GM21360 (cell line): Measurements from ENCODE around the gene RADX.
"Not testable (repeated sequence)": the region's sequence is repeated elsewhere in the genome, so short reads cannot be mapped to it uniquely, and the experiment has no call there.

ENCODE experiments used
- ATAC-seq: cut with Tn5 transposase; IDR thresholded peaks from one replicate; pipeline ENCODE4 v1.9.1; 2021; ENCODE audit warnings: mild to moderate bottlenecking, moderate library complexity; ENCODE audit not compliant: unreplicated experiment

The RADX gene

GRCh38 chrX:106611679-106612392 lies at the start of gene RADX:
TSS of gene RADX (plus strand) at chrX:106611978. CDS start at chrX:106612081, 103 bp downstream.
- peak; percentile 97 for ATAC-seq

- no peak for ATAC-seq
Observed at GRCh38 chrX:106564986-106565385, 46.8 kb upstream of the RADX start.

- no peak for ATAC-seq
Observed at GRCh38 chrX:106566362-106566761, 45.4 kb upstream of the RADX start.

- no peak for ATAC-seq
Observed at GRCh38 chrX:106581856-106582255, 29.9 kb upstream of the RADX start.

- ATAC-seq, result no peak
Observed at GRCh38 chrX:106585478-106585877, 26.3 kb upstream of the RADX start.

GRCh38 chrX:106588801-106589200 lies 23.0 kb upstream of the RADX start:
- ATAC-seq, result no peak

- ATAC-seq, result no peak
Observed at GRCh38 chrX:106599411-106599810, 12.4 kb upstream of the RADX start.

GRCh38 chrX:106606571-106606970 lies 5.2 kb upstream of the RADX start:
- no peak for ATAC-seq

GRCh38 chrX:106608016-106608415 lies 3.8 kb upstream of the RADX start:
- no peak for ATAC-seq

GRCh38 chrX:106611317-106611678 lies 480 bp upstream of the RADX start:
- no peak for ATAC-seq

- peak; percentile 5 for ATAC-seq
Observed at GRCh38 chrX:106612393-106612763, 600 bp downstream of the RADX start.

- ATAC-seq, result no peak
Observed at GRCh38 chrX:106613277-106613676, 1.5 kb downstream of the RADX start.

GRCh38 chrX:106615041-106615440 lies 3.3 kb downstream of the RADX start:
- ATAC-seq, result no peak

- ATAC-seq, result no peak
Observed at GRCh38 chrX:106619797-106620196, 8.0 kb downstream of the RADX start.

GRCh38 chrX:106621836-106622235 lies 10.1 kb downstream of the RADX start:
- no peak for ATAC-seq

- ATAC-seq, result no peak
Observed at GRCh38 chrX:106626789-106627188, 15.0 kb downstream of the RADX start.

GRCh38 chrX:106631615-106632014 lies 19.8 kb downstream of the RADX start:
- ATAC-seq, result no peak

GRCh38 chrX:106649523-106650428 lies 38.0 kb downstream of the RADX start:
- ATAC-seq, result peak; percentile 98

GRCh38 chrX:106653625-106654024 lies 41.8 kb downstream of the RADX start:
- not testable (repeated sequence) for ATAC-seq

GRCh38 chrX:106670631-106671030 lies 58.9 kb downstream of the RADX start:
- ATAC-seq, result no peak

- no peak for ATAC-seq
Observed at GRCh38 chrX:106672527-106672926, 60.7 kb downstream of the RADX start.

GRCh38 chrX:106680716-106681115 lies 68.9 kb downstream of the RADX start:
- ATAC-seq, result no peak
